NK-92 treated with Interleukin-12 subunit alpha and Interleukin-12 subunit beta, amount 100 ng/mL, for 24 hours (cell line): ENCODE measurements around the gene LRRN3.

Experiments used
- DNase-seq: peaks from one replicate; lab custom pipeline; 2025; lab: John Stamatoyannopoulos, UW

LRRN3 gene

GRCh38 chr7:111107579-111107978, 16.7 kb downstream of the LRRN3 start:
- DNase-seq = no peak

- DNase-seq = no peak
Observed at GRCh38 chr7:111108000-111108399, 17.1 kb downstream of the LRRN3 start.

GRCh38 chr7:111108496-111108895, 17.6 kb downstream of the LRRN3 start:
- no peak for DNase-seq

GRCh38 chr7:111112439-111112838, 21.5 kb downstream of the LRRN3 start:
- no peak for DNase-seq

- no peak for DNase-seq
Observed at GRCh38 chr7:111113263-111114017, 22.5 kb downstream of the LRRN3 start.

GRCh38 chr7:111115966-111116365, 25.0 kb downstream of the LRRN3 start:
- no peak for DNase-seq

GRCh38 chr7:111126987-111127386, 36.1 kb downstream of the LRRN3 start:
- DNase-seq = no peak

GRCh38 chr7:111129435-111129834, 38.5 kb downstream of the LRRN3 start:
- no peak for DNase-seq

GRCh38 chr7:111132833-111133232, 41.9 kb downstream of the LRRN3 start:
- DNase-seq = no peak

- DNase-seq = no peak
Observed at GRCh38 chr7:111137296-111138192, 46.6 kb downstream of the LRRN3 start.

GRCh38 chr7:111138193-111138569, 47.3 kb downstream of the LRRN3 start:
- no peak for DNase-seq

- no peak for DNase-seq
Observed at GRCh38 chr7:111138586-111138985, 47.7 kb downstream of the LRRN3 start.

- no peak for DNase-seq
Observed at GRCh38 chr7:111140091-111140865, 49.4 kb downstream of the LRRN3 start.

- no peak for DNase-seq
Observed at GRCh38 chr7:111145472-111145871, 54.5 kb downstream of the LRRN3 start.

- DNase-seq = no peak
Observed at GRCh38 chr7:111146136-111146535, 55.2 kb downstream of the LRRN3 start.

GRCh38 chr7:111147708-111148533, 57.0 kb downstream of the LRRN3 start:
- no peak for DNase-seq

- no peak for DNase-seq
Observed at GRCh38 chr7:111150709-111151108, 59.8 kb downstream of the LRRN3 start.

- no peak for DNase-seq
Observed at GRCh38 chr7:111159426-111159825, 68.5 kb downstream of the LRRN3 start.

- DNase-seq = no peak
Observed at GRCh38 chr7:111160297-111160696, 69.4 kb downstream of the LRRN3 start.

GRCh38 chr7:111162692-111163091, 71.8 kb downstream of the LRRN3 start:
- DNase-seq = no peak

- no peak for DNase-seq
Observed at GRCh38 chr7:111164442-111164841, 73.5 kb downstream of the LRRN3 start.

- DNase-seq = no peak
Observed at GRCh38 chr7:111168182-111168581, 77.3 kb downstream of the LRRN3 start.
